ENCODE results near the gene PTPRM. TPM values are rescaled to one million over a fixed set of nuclear protein-coding genes. Genes with fewer than 3 reads are reported as not detected.

PTPRM gene
- polyA plus RNA-seq, 1 donor from 2014 or later = 126 TPM

DNA sequence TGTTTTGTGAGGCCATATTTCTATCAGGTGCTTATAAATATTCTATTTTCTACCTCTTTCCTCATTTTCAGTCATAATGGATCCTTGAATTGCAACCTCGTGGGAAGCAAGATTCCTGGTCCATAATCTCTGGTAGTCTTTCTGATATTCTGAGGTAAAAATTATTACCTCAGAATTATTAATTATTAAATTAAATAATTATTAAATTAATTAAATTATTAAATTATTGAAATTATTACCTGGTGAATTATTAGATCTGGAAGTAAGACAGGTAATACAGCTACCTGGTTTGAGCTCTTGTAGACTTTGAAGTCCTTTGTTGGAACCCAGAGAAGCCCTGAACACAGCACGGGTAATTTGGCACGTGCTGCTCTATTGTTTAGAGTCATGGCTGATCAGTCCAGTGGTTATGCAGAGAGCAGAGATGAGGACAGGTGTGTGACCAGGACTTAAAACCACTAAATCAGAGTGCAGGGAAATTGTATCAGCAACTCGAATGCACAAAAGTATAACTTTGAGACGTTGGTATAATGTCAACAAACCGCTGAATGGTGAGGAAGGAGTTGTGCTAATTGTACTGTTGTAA is 46.8 kb upstream of the PTPRM start:
- H4K20me1 ChIP-seq (ENCODE audit: insufficient read depth) = no peaks in the 10 kb centered on the region
- H2AFZ ChIP-seq (ENCODE audit: low read depth, low read length) = no peak overlapping the region
- TF ChIP-seq, protein P1, sequence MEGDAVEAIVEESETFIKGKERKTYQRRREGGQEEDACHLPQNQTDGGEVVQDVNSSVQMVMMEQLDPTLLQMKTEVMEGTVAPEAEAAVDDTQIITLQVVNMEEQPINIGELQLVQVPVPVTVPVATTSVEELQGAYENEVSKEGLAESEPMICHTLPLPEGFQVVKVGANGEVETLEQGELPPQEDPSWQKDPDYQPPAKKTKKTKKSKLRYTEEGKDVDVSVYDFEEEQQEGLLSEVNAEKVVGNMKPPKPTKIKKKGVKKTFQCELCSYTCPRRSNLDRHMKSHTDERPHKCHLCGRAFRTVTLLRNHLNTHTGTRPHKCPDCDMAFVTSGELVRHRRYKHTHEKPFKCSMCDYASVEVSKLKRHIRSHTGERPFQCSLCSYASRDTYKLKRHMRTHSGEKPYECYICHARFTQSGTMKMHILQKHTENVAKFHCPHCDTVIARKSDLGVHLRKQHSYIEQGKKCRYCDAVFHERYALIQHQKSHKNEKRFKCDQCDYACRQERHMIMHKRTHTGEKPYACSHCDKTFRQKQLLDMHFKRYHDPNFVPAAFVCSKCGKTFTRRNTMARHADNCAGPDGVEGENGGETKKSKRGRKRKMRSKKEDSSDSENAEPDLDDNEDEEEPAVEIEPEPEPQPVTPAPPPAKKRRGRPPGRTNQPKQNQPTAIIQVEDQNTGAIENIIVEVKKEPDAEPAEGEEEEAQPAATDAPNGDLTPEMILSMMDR (IDR thresholded peaks at IDR 0.05; ENCODE audit: poor library complexity, severe bottlenecking) = no peak
- TF ChIP-seq SMC3 (conservative IDR thresholded peaks at IDR 0.05; ENCODE audit: poor library complexity) = no peak
- no peak for TF ChIP-seq POLR2AphosphoS5 (IDR thresholded peaks at IDR 0.05)
- TF ChIP-seq, protein P2, sequence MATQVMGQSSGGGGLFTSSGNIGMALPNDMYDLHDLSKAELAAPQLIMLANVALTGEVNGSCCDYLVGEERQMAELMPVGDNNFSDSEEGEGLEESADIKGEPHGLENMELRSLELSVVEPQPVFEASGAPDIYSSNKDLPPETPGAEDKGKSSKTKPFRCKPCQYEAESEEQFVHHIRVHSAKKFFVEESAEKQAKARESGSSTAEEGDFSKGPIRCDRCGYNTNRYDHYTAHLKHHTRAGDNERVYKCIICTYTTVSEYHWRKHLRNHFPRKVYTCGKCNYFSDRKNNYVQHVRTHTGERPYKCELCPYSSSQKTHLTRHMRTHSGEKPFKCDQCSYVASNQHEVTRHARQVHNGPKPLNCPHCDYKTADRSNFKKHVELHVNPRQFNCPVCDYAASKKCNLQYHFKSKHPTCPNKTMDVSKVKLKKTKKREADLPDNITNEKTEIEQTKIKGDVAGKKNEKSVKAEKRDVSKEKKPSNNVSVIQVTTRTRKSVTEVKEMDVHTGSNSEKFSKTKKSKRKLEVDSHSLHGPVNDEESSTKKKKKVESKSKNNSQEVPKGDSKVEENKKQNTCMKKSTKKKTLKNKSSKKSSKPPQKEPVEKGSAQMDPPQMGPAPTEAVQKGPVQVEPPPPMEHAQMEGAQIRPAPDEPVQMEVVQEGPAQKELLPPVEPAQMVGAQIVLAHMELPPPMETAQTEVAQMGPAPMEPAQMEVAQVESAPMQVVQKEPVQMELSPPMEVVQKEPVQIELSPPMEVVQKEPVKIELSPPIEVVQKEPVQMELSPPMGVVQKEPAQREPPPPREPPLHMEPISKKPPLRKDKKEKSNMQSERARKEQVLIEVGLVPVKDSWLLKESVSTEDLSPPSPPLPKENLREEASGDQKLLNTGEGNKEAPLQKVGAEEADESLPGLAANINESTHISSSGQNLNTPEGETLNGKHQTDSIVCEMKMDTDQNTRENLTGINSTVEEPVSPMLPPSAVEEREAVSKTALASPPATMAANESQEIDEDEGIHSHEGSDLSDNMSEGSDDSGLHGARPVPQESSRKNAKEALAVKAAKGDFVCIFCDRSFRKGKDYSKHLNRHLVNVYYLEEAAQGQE (IDR thresholded peaks at IDR 0.05; ENCODE audit: borderline replicate concordance) = no peak
- TF ChIP-seq EZH2 (IDR thresholded peaks at IDR 0.05; ENCODE audit: borderline replicate concordance, insufficient read depth, low read length, poor library complexity, severe bottlenecking) = no peak
- TF ChIP-seq RAD21 (conservative IDR thresholded peaks at IDR 0.05) = no peak
- no peak for TF ChIP-seq TAF1 (IDR thresholded peaks at IDR 0.05; ENCODE audit: low read depth)
- no peak for TF ChIP-seq EP300 (conservative IDR thresholded peaks at IDR 0.05; ENCODE audit: poor library complexity, severe bottlenecking)
- TF ChIP-seq MXI1 (conservative IDR thresholded peaks at IDR 0.05; ENCODE audit: poor library complexity, severe bottlenecking) = no peak
- H3K9ac ChIP-seq (ENCODE audit: low read length) = no peak overlapping the region
- H3K4me3 ChIP-seq (ENCODE audit: low read length) = no peak overlapping the region
- H3K27me3 ChIP-seq (ENCODE audit: insufficient read depth, low read depth, low read length) = no peaks in the 10 kb centered on the region
- no peak overlapping the region for H3K4me2 ChIP-seq (ENCODE audit: low read length)
- H3K9me2 ChIP-seq (ENCODE audit: insufficient read depth, low read length) = no peaks in the 10 kb centered on the region
- no peaks in the 10 kb centered on the region for H3F3A ChIP-seq (ENCODE audit: insufficient read depth, low read length, poor library complexity, severe bottlenecking)
- H3K36me3 ChIP-seq (ENCODE audit: insufficient read depth, low read length) = no peaks in the 10 kb centered on the region
- no peaks in the 10 kb centered on the region for H3K79me2 ChIP-seq (replicated peaks; ENCODE audit: insufficient read depth, low read length)
- H3K27ac ChIP-seq (ENCODE audit: low read length) = no peak overlapping the region
- no peaks in the 10 kb centered on the region for H3K9me3 ChIP-seq (ENCODE audit: low read length)

DNA sequence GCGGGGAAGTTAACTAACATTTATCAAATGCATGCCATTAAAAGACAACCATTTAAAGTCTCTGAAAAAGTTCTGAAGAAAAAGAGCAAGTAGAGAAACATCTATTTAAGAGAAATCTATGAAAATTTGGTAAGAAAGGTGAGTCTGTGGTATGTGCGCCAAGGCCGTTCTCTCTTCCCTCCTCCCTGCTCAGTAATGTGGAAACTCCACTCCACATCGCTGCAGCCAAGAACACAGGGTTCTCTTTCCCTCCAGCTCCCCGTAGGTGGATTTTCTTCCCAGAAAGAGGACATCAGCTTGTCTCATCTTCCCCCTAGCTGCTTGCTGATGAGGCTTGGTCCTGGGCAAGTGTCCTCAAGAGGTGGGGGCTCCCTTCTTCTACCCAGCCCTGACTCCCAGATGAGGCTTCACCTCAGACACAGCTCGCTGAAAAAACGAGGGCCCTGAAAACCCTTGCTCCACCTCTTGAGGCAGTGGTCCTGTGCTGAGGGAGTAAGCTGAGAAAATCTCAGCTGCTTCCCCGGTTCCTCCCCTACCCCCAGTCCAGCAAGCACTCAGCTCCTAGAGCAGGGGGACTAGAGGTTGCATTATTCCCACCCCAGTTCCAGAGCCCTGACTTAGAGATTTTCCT is 45.8 kb upstream of the PTPRM start:
- Histone ChIP-seq H3K9me2 (ENCODE audit: insufficient read depth, low read length) (no peaks in the 10 kb centered on the region), H3K4me3 (ENCODE audit: low read length) (no peak overlapping the region), H3K9me3 (ENCODE audit: low read length) (no peaks in the 10 kb centered on the region), H3K79me2 (replicated peaks; ENCODE audit: insufficient read depth, low read length) (no peaks in the 10 kb centered on the region), H3K4me2 (ENCODE audit: low read length) (no peak overlapping the region), H3K27ac (ENCODE audit: low read length) (no peak overlapping the region), H2AFZ (ENCODE audit: low read depth, low read length) (no peak overlapping the region), H3K9ac (ENCODE audit: low read length) (no peak overlapping the region), H3K36me3 (ENCODE audit: insufficient read depth, low read length) (no peaks in the 10 kb centered on the region), H4K20me1 (ENCODE audit: insufficient read depth) (no peaks in the 10 kb centered on the region), H3F3A (ENCODE audit: insufficient read depth, low read length, poor library complexity, severe bottlenecking) (no peaks in the 10 kb centered on the region), H3K27me3 (ENCODE audit: insufficient read depth, low read depth, low read length) (no peaks in the 10 kb centered on the region)
- TF ChIP-seq EZH2 (IDR thresholded peaks at IDR 0.05; ENCODE audit: borderline replicate concordance, insufficient read depth, low read length, poor library complexity, severe bottlenecking) = no peak
- TF ChIP-seq EP300 (conservative IDR thresholded peaks at IDR 0.05; ENCODE audit: poor library complexity, severe bottlenecking) = no peak
